Pulmonary artery endothelial cell (primary cell): Measurements from ENCODE around the gene DDX10. TPM values are rescaled to one million over a fixed set of nuclear protein-coding genes. Genes with fewer than 3 reads are reported as not detected.
"Not testable (repeated sequence)": the region's sequence is repeated elsewhere in the genome, so short reads cannot be mapped to it uniquely, and the experiment has no call there.

Experiments used
- DNase-seq: peaks from one replicate; pipeline ENCODE4 v3.0.0-alpha.2; 2011; ENCODE audit warnings: low read depth, low spot score
- total RNA-seq: library from RNA; depleted of rRNA; stranded (reverse); fragments of >200 nt; gene quantifications from 2 replicates; pipeline ENCODE4 v1.2.3, GENCODE V29; 2014

Gene DDX10
- total RNA-seq, 1 donor from 2014 or later = 46.2 TPM

GRCh38 chr11:108774037-108774730 lies 109.3 kb downstream of the DDX10 start:
- DNase-seq = no peak

GRCh38 chr11:108775324-108775723 lies 110.5 kb downstream of the DDX10 start:
- DNase-seq = no peak

- DNase-seq = not testable (repeated sequence)
These were observed 114.3 kb downstream of the DDX10 start for GRCh38 chr11:108779147-108779546.

- DNase-seq = no peak
These were observed 115.2 kb downstream of the DDX10 start for GRCh38 chr11:108780119-108780518.

- DNase-seq = no peak
These were observed 117.1 kb downstream of the DDX10 start for GRCh38 chr11:108781946-108782345.

- no peak for DNase-seq
These were observed 121.6 kb downstream of the DDX10 start for GRCh38 chr11:108786281-108786990.

GRCh38 chr11:108787105-108787504 lies 122.2 kb downstream of the DDX10 start:
- no peak for DNase-seq

GRCh38 chr11:108788565-108789199 lies 123.8 kb downstream of the DDX10 start:
- DNase-seq = peak; percentile 7

GRCh38 chr11:108790501-108791299 lies 125.8 kb downstream of the DDX10 start:
- no peak for DNase-seq

GRCh38 chr11:108793138-108793537 lies 128.3 kb downstream of the DDX10 start:
- DNase-seq = no peak

- no peak for DNase-seq
These were observed 128.7 kb downstream of the DDX10 start for GRCh38 chr11:108793611-108794010.

- no peak for DNase-seq
These were observed 131.7 kb downstream of the DDX10 start for GRCh38 chr11:108796551-108796950.

- DNase-seq = no peak
These were observed 132.8 kb downstream of the DDX10 start for GRCh38 chr11:108797578-108798100.

- no peak for DNase-seq
These were observed 137.6 kb downstream of the DDX10 start for GRCh38 chr11:108802492-108802891.

GRCh38 chr11:108803776-108804175 lies 138.9 kb downstream of the DDX10 start:
- DNase-seq = no peak

- no peak for DNase-seq
These were observed 139.6 kb downstream of the DDX10 start for GRCh38 chr11:108804511-108804910.

- no peak for DNase-seq
These were observed 140.2 kb downstream of the DDX10 start for GRCh38 chr11:108805030-108805429.

- no peak for DNase-seq
These were observed 142.4 kb downstream of the DDX10 start for GRCh38 chr11:108807262-108807661.

- no peak for DNase-seq
These were observed 148.2 kb downstream of the DDX10 start for GRCh38 chr11:108813086-108813485.

GRCh38 chr11:108817976-108818375 lies 153.1 kb downstream of the DDX10 start:
- DNase-seq = no peak

GRCh38 chr11:108818971-108819370 lies 154.1 kb downstream of the DDX10 start:
- DNase-seq = no peak
